Smooth muscle cell (in vitro differentiated cells): Measurements from ENCODE around the gene BANF2. TPM values are rescaled to one million over a fixed set of nuclear protein-coding genes. Genes with fewer than 3 reads are reported as not detected.

Experiments
- DNase-seq: peaks from one replicate; lab custom pipeline; 2025; ENCODE audit not compliant: unreplicated experiment; lab: John Stamatoyannopoulos, UW
- H2AFZ ChIP-seq: fragments of 200-600 bp; sonication (generic); 2 replicates; pipeline ENCODE4 v1.6.0; 2016; ENCODE audit warnings: antibody characterized with exemption, low read depth, mild to moderate bottlenecking
- H3F3A ChIP-seq: fragments of 200-600 bp; sonication (generic); 2 replicates; pipeline ENCODE4 v1.6.0; 2017; ENCODE audit warnings: antibody characterized with exemption, low read depth
- H3K27ac ChIP-seq: fragments of 200-600 bp; sonication (generic); 2 replicates; pipeline ENCODE4 v1.5.1; 2016; ENCODE audit warnings: low read depth, mild to moderate bottlenecking
- H3K27me3 ChIP-seq: fragments of 200-600 bp; sonication (generic); 2 replicates; pipeline ENCODE4 v1.6.1; 2016; ENCODE audit warnings: low read depth, mild to moderate bottlenecking
- H3K36me3 ChIP-seq: fragments of 200-600 bp; sonication (generic); 2 replicates; pipeline ENCODE4 v1.5.1; 2016; ENCODE audit warnings: low read depth
- H3K4me1 ChIP-seq: fragments of 200-600 bp; sonication (generic); 2 replicates; pipeline ENCODE4 v1.5.1; 2016; ENCODE audit warnings: low read depth
- H3K4me2 ChIP-seq: fragments of 200-600 bp; sonication (generic); 2 replicates; pipeline ENCODE4 v1.6.0; 2016; ENCODE audit warnings: mild to moderate bottlenecking
- H3K4me3 ChIP-seq: fragments of 200-600 bp; sonication (generic); 2 replicates; pipeline ENCODE4 v1.5.1; 2016; ENCODE audit warnings: mild to moderate bottlenecking
- H3K79me2 ChIP-seq: fragments of 200-600 bp; sonication (generic); 2 replicates; pipeline ENCODE4 v1.6.0; 2016; ENCODE audit warnings: low read depth, mild to moderate bottlenecking
- H3K9ac ChIP-seq: fragments of 200-600 bp; sonication (generic); 2 replicates; pipeline ENCODE4 v1.6.0; 2016; ENCODE audit warnings: low read depth
- H3K9me3 ChIP-seq: fragments of 200-600 bp; sonication (generic); replicated peaks from 2 replicates; pipeline ENCODE4 v1.5.1; 2016; ENCODE audit warnings: low read depth
- H4K20me1 ChIP-seq: fragments of 200-600 bp; sonication (generic); 2 replicates; pipeline ENCODE4 v1.6.0; 2016; ENCODE audit warnings: low read depth
- WGBS: methylation state at CpG from one replicate; pipeline ENCODE4 v1.1.7; 2016; ENCODE audit warnings: low lambda C conversion rate; 5-methylcytosine and 5-hydroxymethylcytosine counted together
- polyA plus RNA-seq: library from polyadenylated mRNA; unstranded; fragments of >200 nt; fragmentation: Nextera tagmentation; extraction: Ambion mirVana; gene quantifications from 2 replicates; pipeline ENCODE4 v1.2.1, GENCODE V29; 2016
- total RNA-seq: library from RNA; depleted of rRNA; stranded (reverse); fragments of >200 nt; gene quantifications from 2 replicates; pipeline ENCODE4 v1.2.3, GENCODE V29; 2014
- TF ChIP-seq, protein P1 (sequence below): fragments of 200-600 bp; sonication (generic); IDR thresholded peaks from 2 replicates; pipeline ENCODE4 v1.5.1; 2017; ENCODE audit warnings: borderline replicate concordance, mild to moderate bottlenecking, antibody characterized with exemption; ENCODE audit not compliant: insufficient read depth, poor library complexity, severe bottlenecking

Gene BANF2
- total and polyA plus RNA-seq, 2 experiments from 2014 or later, result not detected

DNA sequence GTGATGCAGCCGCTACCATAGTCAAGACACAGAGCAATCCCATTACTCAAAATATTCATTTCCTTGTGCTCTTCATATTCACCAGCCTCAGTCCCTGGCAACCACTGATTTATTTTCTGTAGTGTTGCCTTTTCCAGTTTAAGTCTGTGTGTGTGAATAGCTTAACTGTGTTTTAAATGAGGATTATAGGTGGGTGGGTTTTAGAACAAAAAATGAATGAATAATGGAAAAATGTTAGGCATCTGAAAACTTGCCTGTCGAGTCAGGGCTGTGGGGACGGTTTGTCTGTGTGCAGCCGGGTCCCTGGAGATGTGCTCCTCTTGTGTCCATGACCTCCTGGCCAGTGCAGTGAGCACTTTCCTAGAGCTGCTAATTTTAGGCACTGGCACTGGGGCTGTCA lies 27.1 kb downstream of the BANF2 start:
- Histone ChIP-seq H3K4me3 (no peak overlapping the region), H3F3A (no peaks in the 10 kb centered on the region), H3K27me3 (no peaks in the 10 kb centered on the region), H3K4me2 (no peak overlapping the region), H3K79me2 (no peaks in the 10 kb centered on the region), H3K36me3 (no peaks in the 10 kb centered on the region), H3K27ac (no peak overlapping the region), H3K9me3 (no peaks in the 10 kb centered on the region), H3K9ac (no peak overlapping the region), H4K20me1 (no peaks in the 10 kb centered on the region), H3K4me1 (no peaks in the 10 kb centered on the region), H2AFZ (no peak overlapping the region)
- DNase-seq, result no peak
- TF ChIP-seq, protein P1, sequence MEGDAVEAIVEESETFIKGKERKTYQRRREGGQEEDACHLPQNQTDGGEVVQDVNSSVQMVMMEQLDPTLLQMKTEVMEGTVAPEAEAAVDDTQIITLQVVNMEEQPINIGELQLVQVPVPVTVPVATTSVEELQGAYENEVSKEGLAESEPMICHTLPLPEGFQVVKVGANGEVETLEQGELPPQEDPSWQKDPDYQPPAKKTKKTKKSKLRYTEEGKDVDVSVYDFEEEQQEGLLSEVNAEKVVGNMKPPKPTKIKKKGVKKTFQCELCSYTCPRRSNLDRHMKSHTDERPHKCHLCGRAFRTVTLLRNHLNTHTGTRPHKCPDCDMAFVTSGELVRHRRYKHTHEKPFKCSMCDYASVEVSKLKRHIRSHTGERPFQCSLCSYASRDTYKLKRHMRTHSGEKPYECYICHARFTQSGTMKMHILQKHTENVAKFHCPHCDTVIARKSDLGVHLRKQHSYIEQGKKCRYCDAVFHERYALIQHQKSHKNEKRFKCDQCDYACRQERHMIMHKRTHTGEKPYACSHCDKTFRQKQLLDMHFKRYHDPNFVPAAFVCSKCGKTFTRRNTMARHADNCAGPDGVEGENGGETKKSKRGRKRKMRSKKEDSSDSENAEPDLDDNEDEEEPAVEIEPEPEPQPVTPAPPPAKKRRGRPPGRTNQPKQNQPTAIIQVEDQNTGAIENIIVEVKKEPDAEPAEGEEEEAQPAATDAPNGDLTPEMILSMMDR, result no peak
- 38% methylated on average over 4 of the region's 4 CpGs for WGBS

DNA sequence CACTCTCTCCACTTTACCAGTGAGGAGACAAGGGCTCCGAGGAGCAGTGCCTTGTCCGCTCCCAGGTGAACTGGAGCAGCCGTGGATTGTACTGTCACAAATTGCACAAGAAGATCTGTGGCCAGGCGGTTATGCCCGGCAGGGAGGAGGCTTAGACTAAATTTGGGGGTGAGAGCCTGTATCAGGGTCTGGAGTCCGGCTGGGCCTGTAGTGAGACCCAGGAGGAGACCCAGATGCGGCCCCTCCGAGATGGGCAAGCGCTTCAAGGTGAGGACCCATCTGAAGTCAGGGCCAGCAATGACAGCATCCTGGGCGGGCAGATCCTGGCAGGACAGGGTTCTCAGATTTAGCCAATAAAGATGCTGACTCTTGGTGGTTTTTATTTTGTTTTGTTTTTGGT lies 27.6 kb downstream of the BANF2 start:
- Histone ChIP-seq H4K20me1 (no peaks in the 10 kb centered on the region), H3K9me3 (no peaks in the 10 kb centered on the region), H2AFZ (no peak overlapping the region), H3K4me2 (no peak overlapping the region), H3K79me2 (no peaks in the 10 kb centered on the region), H3K9ac (no peak overlapping the region), H3K27ac (no peak overlapping the region), H3F3A (no peaks in the 10 kb centered on the region), H3K36me3 (no peaks in the 10 kb centered on the region), H3K4me1 (no peaks in the 10 kb centered on the region), H3K4me3 (no peak overlapping the region), H3K27me3 (no peaks in the 10 kb centered on the region)
- no peak for DNase-seq
- TF ChIP-seq, protein P1, result no peak
- 98% methylated on average over 10 of the region's 10 CpGs for WGBS

DNA sequence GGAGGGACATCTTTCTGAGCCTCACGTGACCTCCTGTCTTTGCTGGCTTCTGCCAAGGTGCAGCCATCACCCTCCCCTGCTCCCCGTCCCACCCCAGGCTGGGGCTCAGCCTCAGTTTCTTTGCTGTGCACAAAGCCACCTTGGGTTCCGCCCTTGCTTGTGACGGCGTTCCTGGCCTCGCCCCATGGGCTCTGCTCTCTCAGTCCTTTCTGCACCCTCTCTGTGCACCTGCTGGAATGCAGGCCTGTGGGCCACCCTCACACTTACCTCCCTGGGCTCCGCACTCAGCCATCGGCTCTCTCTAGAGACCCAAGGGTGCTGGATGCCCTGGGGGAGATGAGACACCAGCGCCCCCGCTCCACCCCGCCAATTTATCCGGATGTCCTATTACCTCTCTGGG lies 28.3 kb downstream of the BANF2 start:
- Histone ChIP-seq H3K27me3 (no peaks in the 10 kb centered on the region), H3K4me3 (no peak overlapping the region), H3K36me3 (no peaks in the 10 kb centered on the region), H3K79me2 (no peaks in the 10 kb centered on the region), H3F3A (no peaks in the 10 kb centered on the region), H3K4me2 (no peak overlapping the region), H3K27ac (no peak overlapping the region), H2AFZ (no peak overlapping the region), H4K20me1 (no peaks in the 10 kb centered on the region), H3K9ac (no peak overlapping the region), H3K4me1 (no peaks in the 10 kb centered on the region), H3K9me3 (no peaks in the 10 kb centered on the region)
- 92% methylated on average over 12 of the region's 12 CpGs for WGBS
- DNase-seq, result no peak
- TF ChIP-seq, protein P1, result no peak

DNA sequence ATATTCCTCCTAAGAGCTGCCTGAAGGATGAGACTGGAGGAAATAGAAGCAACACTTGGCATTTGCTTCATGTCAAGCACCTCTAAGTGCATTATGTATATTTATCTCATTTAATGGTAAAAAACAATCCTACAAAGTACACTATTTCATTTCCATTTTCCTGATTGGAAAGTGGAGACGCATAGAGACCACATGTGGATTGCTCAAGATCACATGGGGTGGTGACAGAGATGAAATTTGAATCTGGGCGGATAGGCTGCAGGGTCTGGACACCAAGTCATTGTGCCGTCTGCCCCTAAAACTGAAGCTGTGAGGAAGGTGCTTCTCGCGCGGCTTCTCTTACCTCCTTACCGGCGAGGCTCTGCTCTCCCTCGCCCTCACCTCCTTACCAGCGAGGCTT lies 30.3 kb downstream of the BANF2 start:
- Histone ChIP-seq H3K27me3 (no peaks in the 10 kb centered on the region), H4K20me1 (no peaks in the 10 kb centered on the region), H3K79me2 (no peaks in the 10 kb centered on the region), H3K4me1 (no peaks in the 10 kb centered on the region), H3K4me2 (no peak overlapping the region), H3F3A (no peaks in the 10 kb centered on the region), H3K9me3 (no peaks in the 10 kb centered on the region), H3K27ac (no peak overlapping the region), H3K36me3 (no peaks in the 10 kb centered on the region), H3K4me3 (no peak overlapping the region), H2AFZ (no peak overlapping the region), H3K9ac (no peak overlapping the region)
- WGBS, result 88% methylated on average over 10 of the region's 10 CpGs
- TF ChIP-seq, protein P1, result no peak
- no peak for DNase-seq
